GM21529 (cell line): Measurements from ENCODE around the gene RAPGEF6.
A peak's percentile ranks its signal among the peaks of the same experiment; 100 is the strongest.

ENCODE experiments used
- ATAC-seq: cut with Tn5 transposase; IDR thresholded peaks from one replicate; pipeline ENCODE4 v1.9.1; 2021; ENCODE audit not compliant: unreplicated experiment

The RAPGEF6 gene

DNA sequence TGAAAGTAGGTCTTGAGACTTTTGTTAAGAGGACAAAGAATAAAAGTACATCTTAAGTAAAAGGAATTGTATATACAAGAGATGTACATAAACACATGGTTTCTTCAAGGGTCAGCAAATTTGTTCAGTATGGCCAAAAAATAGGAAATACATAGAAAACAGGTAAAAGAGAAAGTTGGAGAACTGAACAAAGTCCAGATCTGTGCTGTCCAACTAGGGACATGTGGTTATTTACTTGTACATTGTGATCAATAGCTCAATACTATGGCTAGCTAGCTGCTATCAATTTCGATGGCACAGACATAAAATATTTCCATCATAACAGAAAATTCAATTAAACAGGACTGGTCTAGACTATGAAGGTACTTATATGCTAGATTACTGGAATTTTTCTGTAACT lies 92.3 kb downstream of the RAPGEF6 start:
- no peak for ATAC-seq

DNA sequence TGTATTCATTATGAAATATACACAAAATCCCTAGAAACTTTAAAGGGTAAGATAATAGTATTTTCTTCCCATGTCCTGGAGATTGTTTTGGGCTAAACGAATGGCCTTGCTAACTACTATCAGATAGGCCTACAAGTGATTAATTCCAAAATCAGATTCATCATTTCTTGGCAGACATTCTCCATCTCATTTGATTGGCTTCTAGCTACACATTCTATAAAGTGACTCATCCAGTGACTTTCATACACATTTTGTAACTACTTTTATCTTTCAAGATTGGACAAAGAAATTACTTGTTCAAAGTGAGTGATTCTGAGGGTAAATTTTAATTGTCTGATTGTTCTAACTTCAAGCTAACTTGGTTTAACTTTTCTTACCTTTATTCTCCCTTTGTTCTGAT lies 93.3 kb downstream of the RAPGEF6 start:
- no peak for ATAC-seq

DNA sequence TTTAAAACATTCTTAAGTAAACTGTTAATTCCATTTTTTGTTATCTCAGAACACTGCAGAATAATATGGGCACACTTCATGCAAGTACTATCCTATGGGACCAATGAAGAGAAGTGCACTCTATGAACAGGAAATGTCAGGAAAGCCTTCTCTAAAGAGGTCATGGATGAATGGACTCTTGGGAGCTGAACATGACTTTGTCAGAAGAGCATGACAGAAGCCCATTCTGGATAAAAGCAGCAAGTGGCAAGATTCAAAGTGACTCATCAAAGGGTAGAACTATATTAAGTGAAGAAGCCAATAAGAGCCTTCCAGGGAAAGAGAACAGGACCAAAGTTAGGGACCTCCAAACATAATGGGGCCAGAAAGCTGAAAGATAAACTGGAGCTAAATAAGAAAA lies 94.0 kb downstream of the RAPGEF6 start:
- no peak for ATAC-seq

DNA sequence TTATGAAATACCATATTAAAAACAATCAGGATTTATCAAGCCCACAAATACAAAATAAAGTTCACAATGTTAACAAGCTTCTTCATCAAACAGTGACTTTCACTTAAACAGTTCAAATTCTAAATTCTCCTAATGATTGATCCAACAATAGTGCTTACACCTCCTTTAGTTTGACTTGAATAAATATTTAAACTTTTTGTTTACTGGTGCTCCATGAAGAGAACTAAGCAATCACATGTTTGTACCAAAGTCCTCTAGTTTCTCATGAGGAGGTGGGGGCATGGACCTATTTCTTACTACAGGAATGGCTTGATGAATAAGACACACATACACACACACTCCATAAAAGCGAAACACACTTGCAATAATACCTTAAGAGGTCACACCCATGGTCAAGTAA lies 95.8 kb downstream of the RAPGEF6 start:
- no peak for ATAC-seq

- no peak for ATAC-seq
These were observed 96.8 kb downstream of the RAPGEF6 start for GRCh38 chr5:131538177-131538593.

- peak; percentile 5 for ATAC-seq
These were observed 98.1 kb downstream of the RAPGEF6 start for GRCh38 chr5:131536850-131537448.

DNA sequence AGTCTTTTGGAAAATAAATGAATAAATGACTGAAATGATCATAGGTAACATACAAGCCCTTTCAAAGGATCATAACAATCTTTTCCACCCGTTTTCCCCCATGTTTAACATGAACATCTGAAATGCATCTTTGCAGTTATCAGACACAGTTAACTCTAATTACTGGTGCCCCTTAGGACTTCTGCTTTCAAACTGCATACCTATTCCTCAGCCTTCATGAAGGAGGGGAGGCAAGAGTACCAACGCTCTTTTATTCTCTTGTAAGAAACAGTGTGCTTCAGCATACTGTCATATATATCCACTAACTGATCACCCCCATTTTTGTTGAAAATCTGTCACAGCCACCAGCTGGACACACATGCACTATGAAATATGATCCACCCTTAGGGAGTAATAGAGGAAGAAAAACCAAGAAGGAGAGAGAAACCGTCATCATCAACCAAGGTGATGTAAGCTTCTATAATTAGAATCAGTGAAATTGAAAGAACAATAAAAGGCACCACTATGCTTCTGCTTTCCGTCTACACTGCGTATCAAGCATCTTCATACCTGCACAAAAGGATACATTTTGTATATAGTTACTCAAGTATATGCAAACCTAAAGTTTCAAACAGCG lies 98.7 kb downstream of the RAPGEF6 start:
- ATAC-seq, result peak; percentile 93

DNA sequence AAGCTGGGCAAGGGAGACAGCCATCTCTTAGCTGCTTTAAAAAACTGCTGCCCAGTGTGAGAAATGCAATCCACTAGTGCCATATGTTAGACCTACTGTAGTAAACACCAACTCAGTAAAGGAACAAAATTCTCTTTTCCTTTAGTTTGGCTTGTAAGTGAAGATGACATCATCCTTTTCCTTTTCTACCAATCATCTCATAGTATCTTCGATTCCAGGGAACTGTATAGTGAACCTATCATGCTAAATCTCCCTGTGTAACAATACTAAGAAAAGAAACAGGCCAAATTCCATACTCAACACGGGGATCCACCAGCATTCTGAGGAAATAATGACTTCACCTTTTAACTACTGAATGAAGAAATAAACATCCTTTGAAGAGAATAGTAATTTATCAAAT lies 100.1 kb downstream of the RAPGEF6 start:
- ATAC-seq, result no peak

DNA sequence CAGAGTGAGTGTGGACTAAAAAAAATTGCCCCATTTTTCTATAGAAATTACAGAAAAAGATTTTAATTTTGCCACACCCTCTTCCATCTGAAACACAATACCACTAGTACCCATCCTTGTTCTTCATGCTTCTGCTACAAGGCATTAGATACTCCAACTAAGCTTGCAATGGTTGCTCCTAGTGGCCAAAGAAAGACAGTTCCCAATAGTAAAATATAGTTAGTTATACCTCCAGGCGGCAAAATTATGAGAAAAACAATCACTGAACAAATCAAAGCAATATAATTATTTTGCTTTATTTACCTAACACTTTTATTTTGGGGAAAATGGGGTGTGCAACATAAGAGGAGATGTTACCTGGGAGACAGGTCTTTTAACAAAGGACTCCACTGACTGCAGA lies 101.2 kb downstream of the RAPGEF6 start:
- ATAC-seq, result no peak

- no peak for ATAC-seq
These were observed 102.9 kb downstream of the RAPGEF6 start for GRCh38 chr5:131532031-131532640.

DNA sequence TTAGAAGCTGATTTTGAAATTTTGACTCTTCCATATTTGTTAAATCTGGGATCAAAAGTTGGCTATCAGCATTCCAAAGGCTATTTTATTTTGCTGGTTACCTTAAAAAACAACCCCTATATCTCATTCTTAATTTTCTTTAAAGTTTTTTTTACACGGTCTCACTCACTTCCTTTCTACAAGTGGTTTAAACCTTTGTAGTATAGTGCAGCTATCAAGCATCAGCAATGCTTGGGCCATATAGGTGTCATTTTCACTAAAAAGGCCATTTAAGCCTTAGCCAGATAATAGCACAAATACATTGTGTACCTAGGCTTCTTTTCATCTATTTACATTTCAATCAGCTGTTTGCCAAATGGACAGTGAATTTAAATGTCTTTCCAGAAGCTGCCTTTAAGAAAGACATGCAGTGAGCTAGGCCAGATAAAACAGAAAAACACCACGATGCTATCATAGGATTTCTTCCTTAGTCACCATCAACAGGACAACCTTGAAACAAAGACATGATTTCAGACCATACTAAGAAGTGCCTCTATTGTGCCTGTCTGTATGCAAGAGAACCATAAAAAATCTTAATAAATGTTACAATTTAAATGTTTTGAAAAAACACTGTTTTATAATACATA lies 104.2 kb downstream of the RAPGEF6 start:
- no peak for ATAC-seq

DNA sequence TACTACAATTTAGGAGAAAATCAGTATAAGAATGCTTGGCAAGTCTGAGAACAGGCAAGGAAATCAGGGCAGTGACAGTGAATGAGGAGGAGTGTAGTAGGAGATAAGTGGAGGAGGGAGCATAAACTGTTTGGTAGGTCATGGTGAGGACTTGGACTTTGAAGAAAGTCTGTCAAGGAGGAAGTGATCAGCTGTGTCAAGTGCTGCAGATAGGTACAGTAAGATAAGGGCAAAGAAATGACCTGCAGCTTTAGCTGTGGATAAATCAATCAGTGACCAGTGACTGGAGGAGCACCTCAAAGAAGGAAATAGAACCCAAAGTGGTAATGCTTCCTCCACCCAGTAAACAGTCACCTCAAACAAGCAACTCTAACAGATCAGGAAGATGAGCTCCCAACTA lies 106.3 kb downstream of the RAPGEF6 start:
- peak; percentile 56 for ATAC-seq

- ATAC-seq, result no peak
These were observed 109.2 kb downstream of the RAPGEF6 start for GRCh38 chr5:131525805-131526204.

- no peak for ATAC-seq
These were observed 110.6 kb downstream of the RAPGEF6 start for GRCh38 chr5:131524431-131524830.

DNA sequence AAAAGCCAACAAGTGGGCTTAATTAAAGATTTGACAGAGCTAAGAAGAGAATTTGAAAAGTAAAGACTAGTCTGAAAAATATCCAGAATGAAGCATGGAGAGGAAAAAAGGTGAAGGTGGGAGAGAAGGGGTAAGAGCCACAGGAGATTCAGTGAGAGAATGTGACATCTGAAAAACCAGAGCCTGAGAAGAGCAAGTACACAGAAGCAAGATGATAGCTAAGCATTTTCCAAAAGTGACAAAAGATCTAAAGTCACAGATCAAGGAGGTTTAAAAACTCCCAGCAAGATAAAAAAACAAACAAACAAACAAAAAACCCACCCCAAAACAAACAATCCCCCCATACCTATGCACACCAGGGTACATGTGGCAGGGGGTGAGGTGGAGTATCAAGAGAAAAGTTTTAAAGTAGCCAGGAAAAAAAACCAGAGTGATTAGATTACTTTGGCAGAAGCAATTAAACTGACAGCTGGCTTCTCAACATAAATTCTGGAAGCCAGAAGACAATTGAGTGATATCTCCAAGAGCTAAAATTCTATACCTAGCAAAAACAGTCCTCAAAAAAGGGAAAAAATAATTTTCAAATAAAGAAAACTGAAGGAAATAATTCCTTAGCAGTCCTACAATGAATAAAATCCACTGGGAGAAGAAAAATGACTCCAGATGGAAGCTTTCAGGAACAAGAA lies 111.4 kb downstream of the RAPGEF6 start:
- no peak for ATAC-seq

GRCh38 chr5:131521252-131521651 lies 113.8 kb downstream of the RAPGEF6 start:
- no peak for ATAC-seq

DNA sequence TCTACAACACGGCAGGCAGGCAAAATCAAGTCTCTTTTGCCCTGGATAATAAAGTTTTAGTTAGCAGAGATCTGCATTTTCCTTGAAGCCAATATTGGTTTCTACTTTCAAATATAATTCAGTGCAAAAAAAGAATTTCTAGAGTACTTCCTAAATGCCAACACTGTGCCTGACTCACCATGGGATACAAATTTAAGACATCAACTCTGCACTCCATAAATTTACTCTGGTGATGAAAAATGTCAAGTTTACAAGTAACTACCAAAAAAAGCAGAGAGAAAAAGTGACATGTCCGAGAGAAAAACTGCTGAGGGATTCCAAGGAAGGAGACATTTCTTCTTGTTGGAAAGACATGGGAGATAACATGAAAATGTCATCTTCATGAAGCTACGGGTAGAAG lies 119.7 kb downstream of the RAPGEF6 start:
- no peak for ATAC-seq

DNA sequence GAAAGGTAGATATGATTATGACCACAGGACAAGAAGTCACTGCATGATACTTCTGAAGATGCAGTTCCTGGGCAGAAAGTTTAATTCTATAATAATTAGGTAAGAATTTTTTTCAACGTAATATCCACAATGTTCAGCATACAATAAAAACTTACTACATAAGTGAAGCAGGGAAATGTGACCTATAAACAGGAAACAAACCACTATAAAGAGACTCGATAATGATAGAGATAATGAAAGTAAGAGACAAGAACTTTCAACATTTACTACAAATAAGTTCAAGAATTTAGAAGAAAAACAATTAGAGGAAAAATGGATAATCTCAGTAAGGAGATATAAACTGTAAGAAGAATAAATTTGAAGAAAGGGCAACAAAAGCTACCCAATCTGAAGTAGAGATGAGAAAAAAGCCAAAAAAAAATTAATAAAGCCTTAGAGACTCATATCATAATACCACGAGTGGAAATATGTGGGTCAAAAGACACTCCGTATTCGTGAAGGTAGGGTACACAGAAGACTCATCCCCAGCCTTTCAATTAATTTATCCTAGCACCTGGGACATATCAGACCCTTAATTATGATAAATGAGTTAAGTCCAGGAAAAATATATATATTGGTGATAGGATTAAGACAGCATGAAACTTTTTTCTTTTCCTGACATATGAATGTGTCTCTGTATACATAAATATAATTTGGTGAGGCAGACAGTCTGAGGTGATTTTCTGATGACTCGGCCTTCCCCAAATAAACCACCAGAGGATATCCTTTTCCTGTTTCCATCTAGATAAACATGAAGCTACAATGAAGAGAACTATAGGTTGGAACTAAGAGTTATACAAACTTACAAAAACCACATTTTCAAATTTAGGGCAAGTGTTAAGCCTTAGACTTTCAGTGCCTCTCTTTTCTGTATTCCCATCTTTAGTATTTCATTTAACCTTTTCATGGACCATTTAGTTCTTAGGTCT lies 120.4 kb downstream of the RAPGEF6 start:
- ATAC-seq, result peak; percentile 53

GRCh38 chr5:131513780-131514179 lies 121.2 kb downstream of the RAPGEF6 start:
- ATAC-seq, result peak; percentile 48

GRCh38 chr5:131511934-131512333 lies 123.1 kb downstream of the RAPGEF6 start:
- ATAC-seq, result no peak
